ENCODE data around the gene PSMG3.

PSMG3 gene

GRCh38 chr7:1588978-1589377 lies 19.1 kb upstream of the PSMG3 start:
- no peak overlapping the region for H3K27ac ChIP-seq
- no peaks in the 10 kb centered on the region for H3K9me3 ChIP-seq (ENCODE audit: control insufficient read depth, low read length)
- no peaks in the 10 kb centered on the region for H3K36me3 ChIP-seq (ENCODE audit: control insufficient read depth, insufficient read depth, low read length)
- no peaks in the 10 kb centered on the region for H3K27me3 ChIP-seq (ENCODE audit: control insufficient read depth, insufficient read depth, low read length)
- no peaks in the 10 kb centered on the region for H3K79me2 ChIP-seq
- no peak overlapping the region for H3K4me2 ChIP-seq (ENCODE audit: low read length)
- H3K9ac ChIP-seq = no peak overlapping the region
- H3K4me1 ChIP-seq = no peaks in the 10 kb centered on the region
- no peak for TF ChIP-seq CTCF (IDR thresholded peaks at IDR 0.05)
- no peak overlapping the region for H3K4me3 ChIP-seq (ENCODE audit: low read depth, low read length)
- no peak overlapping the region for H2AFZ ChIP-seq

- Histone ChIP-seq H3K9me3 (ENCODE audit: control insufficient read depth, low read length) (no peaks in the 10 kb centered on the region), H3K9ac (no peak overlapping the region), H3K36me3 (ENCODE audit: control insufficient read depth, insufficient read depth, low read length) (no peaks in the 10 kb centered on the region), H3K4me3 (ENCODE audit: low read depth, low read length) (no peak overlapping the region), H3K4me1 (no peaks in the 10 kb centered on the region), H3K79me2 (no peaks in the 10 kb centered on the region), H3K4me2 (ENCODE audit: low read length) (no peak overlapping the region), H3K27ac (no peak overlapping the region), H3K27me3 (ENCODE audit: control insufficient read depth, insufficient read depth, low read length) (no peaks in the 10 kb centered on the region), H2AFZ (no peak overlapping the region)
- no peak for TF ChIP-seq CTCF (IDR thresholded peaks at IDR 0.05)
Measured at GRCh38 chr7:1587738-1588137, 17.9 kb upstream of the PSMG3 start.

- TF ChIP-seq CTCF (IDR thresholded peaks at IDR 0.05) = no peak
- Histone ChIP-seq H3K4me3 (ENCODE audit: low read depth, low read length) (no peak overlapping the region), H3K27ac (no peak overlapping the region), H3K4me1 (no peaks in the 10 kb centered on the region), H3K9ac (no peak overlapping the region), H2AFZ (no peak overlapping the region), H3K27me3 (ENCODE audit: control insufficient read depth, insufficient read depth, low read length) (no peaks in the 10 kb centered on the region), H3K9me3 (ENCODE audit: control insufficient read depth, low read length) (no peaks in the 10 kb centered on the region), H3K36me3 (ENCODE audit: control insufficient read depth, insufficient read depth, low read length) (no peaks in the 10 kb centered on the region), H3K79me2 (no peaks in the 10 kb centered on the region), H3K4me2 (ENCODE audit: low read length) (no peak overlapping the region)
Measured at GRCh38 chr7:1586827-1587705, 17.2 kb upstream of the PSMG3 start.

GRCh38 chr7:1586126-1586826 lies 16.4 kb upstream of the PSMG3 start:
- TF ChIP-seq CTCF (IDR thresholded peaks at IDR 0.05) = no peak
- H3K27me3 ChIP-seq (ENCODE audit: control insufficient read depth, insufficient read depth, low read length) = no peaks in the 10 kb centered on the region
- H3K4me3 ChIP-seq (ENCODE audit: low read depth, low read length) = no peak overlapping the region
- no peak overlapping the region for H3K27ac ChIP-seq
- no peaks in the 10 kb centered on the region for H3K9me3 ChIP-seq (ENCODE audit: control insufficient read depth, low read length)
- H3K79me2 ChIP-seq = no peaks in the 10 kb centered on the region
- no peak overlapping the region for H3K9ac ChIP-seq
- H3K4me1 ChIP-seq = no peaks in the 10 kb centered on the region
- H3K4me2 ChIP-seq (ENCODE audit: low read length) = no peak overlapping the region
- no peaks in the 10 kb centered on the region for H3K36me3 ChIP-seq (ENCODE audit: control insufficient read depth, insufficient read depth, low read length)
- no peak overlapping the region for H2AFZ ChIP-seq
